ENCODE data around the gene CYP4F2. TPM values are rescaled to one million over a fixed set of nuclear protein-coding genes. Genes with fewer than 3 reads are reported as not detected.

The CYP4F2 gene
- total and polyA plus RNA-seq, 9 of the 15 experiments (the other 6 are each of a cell fraction or from before 2014, with no cell fraction given) = 0.10 to 0.56 (median 0.32) TPM; not detected in 2

GRCh38 chr19:15893477-15893876, 4.4 kb downstream of the CYP4F2 start:
- Histone ChIP-seq H3K4me3 (no peak overlapping the region), H3K27ac (ENCODE audit: extremely low read depth, low read depth, low read length) (no peak overlapping the region), H3K27me3 (ENCODE audit: control insufficient read depth in 2 of 2, insufficient read depth in 2 of 2, low read length in 2 of 2) (peaks cover 0 to 11% of the 10 kb centered on the region in 2 experiments; a peak in 2 of 5 replicates), H3K4me1 (replicated peaks in 1 of 2; ENCODE audit: control insufficient read depth in 2 of 2, insufficient read depth in 2 of 2, low read length in 2 of 2) (peaks cover 0 to 10% of the 10 kb centered on the region in 2 experiments; a peak in 2 of 5 replicates), H3K79me2 (ENCODE audit: control insufficient read depth, insufficient read depth, low read length) (no peaks in the 10 kb centered on the region), H4K20me1 (replicated peaks; ENCODE audit: control insufficient read depth, insufficient read depth, low read length) (no peaks in the 10 kb centered on the region), H3K36me3 (ENCODE audit: control insufficient read depth, insufficient read depth, low read length) (no peaks in the 10 kb centered on the region), H3K9me1 (ENCODE audit: control insufficient read depth, insufficient read depth, low read length) (no peaks in the 10 kb centered on the region), H2AFZ (ENCODE audit: low read depth, low read length) (no peak overlapping the region), H3K9ac (ENCODE audit: insufficient read depth in 1 of 2, low read depth in 2 of 2, low read length in 2 of 2) (no peak overlapping the region), H3K4me2 (ENCODE audit: insufficient read depth, low read length) (no peak overlapping the region), H3K9me3 (replicated peaks; ENCODE audit: control insufficient read depth, insufficient read depth, low read depth, low read length) (no peaks in the 10 kb centered on the region)
- FAIRE-seq = no peak
- POLR2A ChIA-PET = no interaction called here
- in situ Hi-C loops (cut with MboI) = no loop called here
- TF ChIP-seq, protein P1, sequence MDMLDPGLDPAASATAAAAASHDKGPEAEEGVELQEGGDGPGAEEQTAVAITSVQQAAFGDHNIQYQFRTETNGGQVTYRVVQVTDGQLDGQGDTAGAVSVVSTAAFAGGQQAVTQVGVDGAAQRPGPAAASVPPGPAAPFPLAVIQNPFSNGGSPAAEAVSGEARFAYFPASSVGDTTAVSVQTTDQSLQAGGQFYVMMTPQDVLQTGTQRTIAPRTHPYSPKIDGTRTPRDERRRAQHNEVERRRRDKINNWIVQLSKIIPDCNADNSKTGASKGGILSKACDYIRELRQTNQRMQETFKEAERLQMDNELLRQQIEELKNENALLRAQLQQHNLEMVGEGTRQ (CRISPR knock-in tag; IDR thresholded peaks at IDR 0.05) = 0 out of 2 replicates have a peak, but pooled peaks have one; percentile 20
- TF ChIP-seq HBP1 (CRISPR knock-in tag; IDR thresholded peaks at IDR 0.05) (no peak), RAD51 (IDR thresholded peaks at IDR 0.05; ENCODE audit: borderline replicate concordance, low read depth) (0 out of 2 replicates have a peak, but pooled peaks have one; percentile 13), ZNF277 (CRISPR knock-in tag; IDR thresholded peaks at IDR 0.05; ENCODE audit: borderline replicate concordance) (no peak), CXXC5 (CRISPR knock-in tag; IDR thresholded peaks at IDR 0.05) (no peak), MAFK (IDR thresholded peaks at IDR 0.05; ENCODE audit: low read length) (no peak), CBX1 (IDR thresholded peaks at IDR 0.05; ENCODE audit: low read depth) (no peak), ZNF274 (IDR thresholded peaks at IDR 0.05; ENCODE audit: borderline replicate concordance, low read depth, low read length) (no peak)
- TF ChIP-seq, protein P2, sequence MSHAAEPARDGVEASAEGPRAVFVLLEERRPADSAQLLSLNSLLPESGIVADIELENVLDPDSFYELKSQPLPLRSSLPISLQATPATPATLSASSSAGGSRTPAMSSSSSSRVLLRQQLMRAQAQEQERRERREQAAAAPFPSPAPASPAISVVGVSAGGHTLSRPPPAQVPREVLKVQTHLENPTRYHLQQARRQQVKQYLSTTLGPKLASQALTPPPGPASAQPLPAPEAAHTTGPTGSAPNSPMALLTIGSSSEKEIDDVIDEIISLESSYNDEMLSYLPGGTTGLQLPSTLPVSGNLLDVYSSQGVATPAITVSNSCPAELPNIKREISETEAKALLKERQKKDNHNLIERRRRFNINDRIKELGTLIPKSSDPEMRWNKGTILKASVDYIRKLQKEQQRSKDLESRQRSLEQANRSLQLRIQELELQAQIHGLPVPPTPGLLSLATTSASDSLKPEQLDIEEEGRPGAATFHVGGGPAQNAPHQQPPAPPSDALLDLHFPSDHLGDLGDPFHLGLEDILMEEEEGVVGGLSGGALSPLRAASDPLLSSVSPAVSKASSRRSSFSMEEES (CRISPR knock-in tag; IDR thresholded peaks at IDR 0.05) = 0 out of 2 replicates have a peak, but pooled peaks have one; percentile 13
- BruUV-seq (replicated peaks) = no TSS peak
- intact Hi-C loops (cut with micrococcal nuclease) = no loop called here
- DNase-seq (ENCODE audit: extremely low read depth in 1 of 4, low spot score in 3 of 4) = no peak
- no peak for ATAC-seq
- 0% methylated on average over 7 of the region's 7 CpGs for WGBS (ENCODE audit: insufficient coverage, low coverage, missing lambda C conversion rate)
- CTCF ChIA-PET (ENCODE audit: low intra/inter-chr PET ratio) = no interaction called here

All from K562 (cell line).